Stimulated activated CD4-positive, alpha-beta T cell treated with anti-CD3 and anti-CD28 coated beads, Interleukin-2, amount 100 ng/mL, for 24 hours (primary cell): ENCODE data around the gene TMEFF1.

ENCODE experiments used
- DNase-seq, 2 donors: peaks; one replicate each; pipeline ENCODE4 v3.0.0-alpha.2; 2020

Gene TMEFF1

GRCh38 chr9:100448266-100448665 is 24.7 kb upstream of the TMEFF1 start:
- DNase-seq: no peak

GRCh38 chr9:100449420-100449819 is 23.5 kb upstream of the TMEFF1 start:
- no peak for DNase-seq

- DNase-seq: no peak
Measured at GRCh38 chr9:100452894-100453293, 20.1 kb upstream of the TMEFF1 start.

GRCh38 chr9:100455470-100455869 is 17.5 kb upstream of the TMEFF1 start:
- DNase-seq: no peak

- DNase-seq: no peak
Measured at GRCh38 chr9:100457517-100457916, 15.4 kb upstream of the TMEFF1 start.

- DNase-seq: no peak
Measured at GRCh38 chr9:100459963-100460362, 13.0 kb upstream of the TMEFF1 start.

GRCh38 chr9:100465274-100465673 is 7.7 kb upstream of the TMEFF1 start:
- DNase-seq: no peak

- DNase-seq: no peak
Measured at GRCh38 chr9:100465761-100466160, 7.2 kb upstream of the TMEFF1 start.

GRCh38 chr9:100466171-100466828 is 6.6 kb upstream of the TMEFF1 start:
- DNase-seq: no peak

- no peak for DNase-seq
Measured at GRCh38 chr9:100466829-100467221, 6.1 kb upstream of the TMEFF1 start.

- DNase-seq: no peak
Measured at GRCh38 chr9:100468041-100468440, 4.9 kb upstream of the TMEFF1 start.

GRCh38 chr9:100472268-100472667 is 681 bp upstream of the TMEFF1 start:
- DNase-seq: no peak

GRCh38 chr9:100473276-100474081 is 530 bp downstream of the TMEFF1 start:
- DNase-seq: peak; percentile 42 to 55

GRCh38 chr9:100474082-100474923 is 1.4 kb downstream of the TMEFF1 start:
- peak in 1 of 2 donors; percentile 4 for DNase-seq

- no peak for DNase-seq
Measured at GRCh38 chr9:100474924-100475276, 2.0 kb downstream of the TMEFF1 start.

GRCh38 chr9:100477241-100477640 is 4.3 kb downstream of the TMEFF1 start:
- no peak for DNase-seq

- DNase-seq: no peak
Measured at GRCh38 chr9:100478192-100478591, 5.2 kb downstream of the TMEFF1 start.

GRCh38 chr9:100479820-100480219 is 6.9 kb downstream of the TMEFF1 start:
- no peak for DNase-seq

- no peak for DNase-seq
Measured at GRCh38 chr9:100485196-100485595, 12.2 kb downstream of the TMEFF1 start.

GRCh38 chr9:100486479-100487176 is 13.7 kb downstream of the TMEFF1 start:
- DNase-seq: no peak

GRCh38 chr9:100488177-100488576 is 15.2 kb downstream of the TMEFF1 start:
- DNase-seq: no peak

- no peak for DNase-seq
Measured at GRCh38 chr9:100489836-100490235, 16.9 kb downstream of the TMEFF1 start.

GRCh38 chr9:100492952-100493351 is 20.0 kb downstream of the TMEFF1 start:
- DNase-seq: no peak
